ENCODE results near the gene THSD4. TPM values are rescaled to one million over a fixed set of nuclear protein-coding genes. Genes with fewer than 3 reads are reported as not detected.

The THSD4 gene
- total and polyA plus RNA-seq, 2 of the 8 experiments (the other 6 are each of a cell fraction or from before 2014, with no cell fraction given) = 2.5 to 6.2 TPM

GRCh38 chr15:71146580-71146982, 31.3 kb downstream of the THSD4 start:
- Histone ChIP-seq H3K79me1 (ENCODE audit: low read depth, low read length) (no peaks in the 10 kb centered on the region; the same call in 1 of the 2 replicates), H2BK120ac (replicated peaks; ENCODE audit: low read depth, low read length) (no peak overlapping the region), H3K18ac (ENCODE audit: extremely low read depth, low read length) (no peak overlapping the region), H3K4me3 (ENCODE audit: extremely low read depth in 1 of 4, insufficient read depth in 2 of 4, low read depth in 3 of 4, low read length in 4 of 4) (no peak overlapping the region), H3K9ac (replicated peaks in 1 of 4; ENCODE audit: extremely low read depth in 1 of 4, low read depth in 3 of 4, low read length in 3 of 4) (no peak overlapping the region), H2BK5ac (ENCODE audit: low read depth, low read length) (no peak overlapping the region), H3K27me3 (replicated peaks in 1 of 4; ENCODE audit: control insufficient read depth in 3 of 4, extremely low read depth in 1 of 4, insufficient read depth in 3 of 4, low read length in 3 of 4) (no peaks in the 10 kb centered on the region), H2BK15ac (ENCODE audit: low read length) (no peak overlapping the region), H3K14ac (ENCODE audit: insufficient read length) (no peak overlapping the region), H3K4ac (replicated peaks; ENCODE audit: insufficient read length, low read depth, low read length) (no peak overlapping the region), H3K23me2 (ENCODE audit: low read depth, low read length) (no peaks in the 10 kb centered on the region), H2AFZ (ENCODE audit: low read length) (no peak overlapping the region), H2BK12ac (ENCODE audit: low read depth, low read length) (no peak overlapping the region), H3K27ac (ENCODE audit: low read depth, low read length) (no peak overlapping the region), H3K23ac (ENCODE audit: insufficient read length) (no peak overlapping the region), H4K5ac (ENCODE audit: insufficient read length, low read depth, low read length) (no peak overlapping the region), H3K56ac (replicated peaks; ENCODE audit: insufficient read length, low read depth, low read length) (no peak overlapping the region), H3K36me3 (ENCODE audit: control insufficient read depth in 2 of 4, insufficient read depth in 4 of 4, low read length in 3 of 4) (no peaks in the 10 kb centered on the region), H4K91ac (replicated peaks; ENCODE audit: insufficient read length, low read length) (no peak overlapping the region), H3K4me2 (ENCODE audit: insufficient read depth in 1 of 2, low read depth in 2 of 2, low read length in 2 of 2) (no peak overlapping the region), H3K4me1 (replicated peaks in 1 of 4; ENCODE audit: control insufficient read depth in 3 of 4, insufficient read depth in 4 of 4, low read length in 3 of 4) (peaks cover 0 to 10% (median 0%) of the 10 kb centered on the region in 4 experiments; a peak in 3 of 7 replicates), H4K20me1 (replicated peaks in 1 of 2; ENCODE audit: control insufficient read depth in 1 of 2, insufficient read depth in 2 of 2, low read length in 2 of 2) (no peaks in the 10 kb centered on the region), H2BK20ac (ENCODE audit: low read length) (no peak overlapping the region), H2AK5ac (ENCODE audit: low read depth, low read length) (no peak overlapping the region), H4K8ac (ENCODE audit: extremely low read depth, insufficient read depth, low read length) (no peak overlapping the region), H3K9me3 (ENCODE audit: insufficient read depth in 2 of 2, low read depth in 1 of 2, low read length in 1 of 2) (no peaks in the 10 kb centered on the region), H3K79me2 (ENCODE audit: control insufficient read depth in 1 of 2, insufficient read depth in 2 of 2, low read length in 2 of 2) (no peaks in the 10 kb centered on the region)
- DNase-seq (ENCODE audit: low read depth in 1 of 2, low spot score in 2 of 2) (no peak), FAIRE-seq (no peak)
- WGBS, 2 experiments (ENCODE audit: extremely low coverage in 1 of 2, insufficient coverage in 1 of 2, insufficient read length in 1 of 2, insufficient replicate concordance in 2 of 2, low coverage in 1 of 2, low lambda C conversion rate in 2 of 2, missing lambda C conversion rate in 1 of 2) = 96% methylated on average over 4 of the region's 4 CpGs; no CpG with 5 or more reads in 1 of the 2 experiments
- ChIA-PET POLR2A (ENCODE audit: partially characterized antibody) (no interaction called here), CTCF (ENCODE audit: partially characterized antibody) (no interaction called here)
- TF ChIP-seq EP300 (IDR thresholded peaks at IDR 0.05; ENCODE audit: borderline replicate concordance in 1 of 2, low read depth in 2 of 2, low read length in 2 of 2) (no peak), NRF1 (IDR thresholded peaks at IDR 0.05; ENCODE audit: low read depth, low read length) (no peak), SIN3A (conservative IDR thresholded peaks at IDR 0.05 in 1 of 2, IDR thresholded peaks at IDR 0.05 in 1 of 2; ENCODE audit: low read depth in 1 of 2, low read length in 2 of 2) (no peak), SP4 (IDR thresholded peaks at IDR 0.05; ENCODE audit: low read length) (no peak), E2F6 (IDR thresholded peaks at IDR 0.05) (no peak), POLR2AphosphoS5 (IDR thresholded peaks at IDR 0.05; ENCODE audit: low read depth, low read length) (no peak), BACH1 (IDR thresholded peaks at IDR 0.05; ENCODE audit: low read length) (no peak), RFX5 (IDR thresholded peaks at IDR 0.05; ENCODE audit: borderline replicate concordance, low read depth, low read length) (no peak), POLR2A (IDR thresholded peaks at IDR 0.05; ENCODE audit: control extremely low read depth in 1 of 2, low read depth in 2 of 2, low read length in 2 of 2) (no peak), JUND (IDR thresholded peaks at IDR 0.05; ENCODE audit: low read length) (no peak), TAF1 (IDR thresholded peaks at IDR 0.05; ENCODE audit: low read depth, low read length) (no peak)

All from H1 (cell line).